ENCODE measurements around the gene PLXNC1.

PLXNC1 gene

DNA sequence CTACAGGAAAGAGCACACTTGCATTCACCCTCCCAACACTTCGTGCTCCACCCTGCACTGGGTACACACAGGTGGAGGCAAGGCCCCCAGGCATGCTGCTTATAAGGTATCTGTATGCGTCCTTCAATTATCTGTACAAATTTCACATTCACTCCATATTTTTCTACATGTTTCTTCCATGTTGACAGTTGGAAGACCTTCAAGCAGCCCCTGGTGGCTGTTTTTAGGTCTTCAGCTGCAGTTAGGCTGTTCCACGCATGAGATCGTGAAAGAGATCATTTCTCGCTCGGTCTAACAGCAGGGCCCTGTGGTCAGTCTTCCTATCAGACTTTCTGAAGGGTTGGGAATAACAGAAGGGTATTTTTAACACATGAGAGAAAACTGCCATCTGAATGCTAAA is 47.1 kb downstream of the PLXNC1 start:
- DNase-seq (ENCODE audit: low read depth): no peak
- H3K4me3 ChIP-seq (ENCODE audit: low read length): no peak overlapping the region
- TF ChIP-seq, protein P1, sequence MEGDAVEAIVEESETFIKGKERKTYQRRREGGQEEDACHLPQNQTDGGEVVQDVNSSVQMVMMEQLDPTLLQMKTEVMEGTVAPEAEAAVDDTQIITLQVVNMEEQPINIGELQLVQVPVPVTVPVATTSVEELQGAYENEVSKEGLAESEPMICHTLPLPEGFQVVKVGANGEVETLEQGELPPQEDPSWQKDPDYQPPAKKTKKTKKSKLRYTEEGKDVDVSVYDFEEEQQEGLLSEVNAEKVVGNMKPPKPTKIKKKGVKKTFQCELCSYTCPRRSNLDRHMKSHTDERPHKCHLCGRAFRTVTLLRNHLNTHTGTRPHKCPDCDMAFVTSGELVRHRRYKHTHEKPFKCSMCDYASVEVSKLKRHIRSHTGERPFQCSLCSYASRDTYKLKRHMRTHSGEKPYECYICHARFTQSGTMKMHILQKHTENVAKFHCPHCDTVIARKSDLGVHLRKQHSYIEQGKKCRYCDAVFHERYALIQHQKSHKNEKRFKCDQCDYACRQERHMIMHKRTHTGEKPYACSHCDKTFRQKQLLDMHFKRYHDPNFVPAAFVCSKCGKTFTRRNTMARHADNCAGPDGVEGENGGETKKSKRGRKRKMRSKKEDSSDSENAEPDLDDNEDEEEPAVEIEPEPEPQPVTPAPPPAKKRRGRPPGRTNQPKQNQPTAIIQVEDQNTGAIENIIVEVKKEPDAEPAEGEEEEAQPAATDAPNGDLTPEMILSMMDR (conservative IDR thresholded peaks at IDR 0.05; ENCODE audit: low read length): no peak

DNA sequence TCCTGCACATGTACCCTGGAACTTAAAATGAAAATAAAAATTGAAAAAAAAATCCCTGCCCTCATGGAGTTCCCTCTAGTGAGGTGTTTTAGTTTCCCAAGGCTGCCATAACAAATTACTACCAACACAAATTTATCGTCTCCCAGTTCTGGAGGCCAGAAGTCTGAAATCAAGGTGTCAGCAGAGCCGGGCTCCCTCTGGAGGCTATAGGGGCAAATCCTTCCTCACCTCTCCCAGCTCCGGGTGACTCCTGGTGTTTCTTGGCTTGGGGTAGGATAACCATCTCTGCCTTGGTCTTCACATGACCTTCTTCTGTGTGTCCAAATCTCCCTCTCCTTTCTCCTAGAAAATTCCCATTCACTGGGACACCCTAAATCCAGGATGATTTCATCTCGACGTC is 50.1 kb downstream of the PLXNC1 start:
- TF ChIP-seq, protein P1 (conservative IDR thresholded peaks at IDR 0.05; ENCODE audit: low read length): no peak
- DNase-seq (ENCODE audit: low read depth): no peak

DNA sequence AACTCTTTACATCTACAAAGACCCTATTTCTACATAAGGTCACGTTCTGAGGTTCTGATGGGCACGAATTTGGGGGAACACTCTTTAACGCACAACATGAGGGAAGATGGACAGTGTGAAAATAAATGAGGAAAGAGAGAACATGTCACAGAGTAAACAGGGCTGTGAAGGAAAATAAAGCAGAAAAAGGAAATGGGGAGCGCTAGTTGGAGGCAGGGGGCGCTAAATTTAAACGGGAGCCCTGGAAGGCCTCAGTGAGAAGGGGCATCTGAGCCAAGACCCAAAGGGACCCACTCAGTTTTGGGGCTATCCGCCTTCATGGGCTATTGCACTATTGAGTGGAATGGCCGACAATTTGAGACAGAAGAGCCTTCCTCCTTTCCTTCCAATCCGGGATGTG is 50.5 kb downstream of the PLXNC1 start:
- no peak for DNase-seq (ENCODE audit: low read depth)
- TF ChIP-seq, protein P1 (conservative IDR thresholded peaks at IDR 0.05; ENCODE audit: low read length): no peak
- H3K4me3 ChIP-seq (ENCODE audit: low read length): no peak overlapping the region

More for the DNA sequence above, 50.1 kb downstream of the PLXNC1 start:
- no peak overlapping the region for H3K4me3 ChIP-seq (ENCODE audit: low read length)

DNA sequence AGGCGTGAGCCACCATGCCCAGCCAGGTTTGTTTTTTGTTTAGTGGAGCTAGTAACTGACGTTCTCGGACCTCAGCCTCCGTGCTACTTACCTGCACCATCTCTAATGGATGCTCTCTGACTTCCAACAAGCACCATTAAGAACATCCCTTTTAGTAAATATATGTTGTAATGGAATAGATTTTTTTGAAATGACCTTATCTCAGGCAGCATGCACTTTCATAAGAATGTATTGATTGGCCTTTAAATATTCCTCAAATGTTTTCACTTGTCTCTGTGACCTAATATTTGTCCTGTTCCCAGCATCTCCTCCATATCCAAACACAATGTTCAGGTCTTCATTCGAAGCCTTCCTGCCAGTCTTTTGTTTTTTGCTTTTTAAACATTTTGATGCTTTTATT is 51.7 kb downstream of the PLXNC1 start:
- no peak for DNase-seq (ENCODE audit: low read depth)
- H3K4me3 ChIP-seq (ENCODE audit: low read length): no peak overlapping the region
- TF ChIP-seq, protein P1 (conservative IDR thresholded peaks at IDR 0.05; ENCODE audit: low read length): no peak

DNA sequence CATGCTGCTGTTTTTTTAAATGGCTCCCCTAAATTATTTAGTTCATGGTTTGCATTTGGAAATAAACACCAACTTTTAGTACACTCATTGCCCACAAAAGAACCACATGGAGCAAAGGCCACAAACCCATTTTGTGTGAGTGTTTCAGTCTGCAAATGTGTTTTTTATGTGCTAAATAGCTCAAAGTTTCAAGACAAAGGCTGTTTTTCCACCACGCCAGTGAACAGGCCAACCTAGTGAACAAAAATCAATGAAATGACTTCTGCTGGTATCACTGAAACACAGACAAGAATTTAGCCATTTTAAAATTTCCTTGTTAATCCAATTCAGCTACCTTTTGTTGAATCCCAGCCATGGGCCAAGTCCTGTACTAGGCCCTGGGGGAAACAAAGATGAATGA is 52.3 kb downstream of the PLXNC1 start:
- DNase-seq (ENCODE audit: low read depth): no peak
- TF ChIP-seq, protein P1 (conservative IDR thresholded peaks at IDR 0.05; ENCODE audit: low read length): no peak
- no peak overlapping the region for H3K4me3 ChIP-seq (ENCODE audit: low read length)

DNA sequence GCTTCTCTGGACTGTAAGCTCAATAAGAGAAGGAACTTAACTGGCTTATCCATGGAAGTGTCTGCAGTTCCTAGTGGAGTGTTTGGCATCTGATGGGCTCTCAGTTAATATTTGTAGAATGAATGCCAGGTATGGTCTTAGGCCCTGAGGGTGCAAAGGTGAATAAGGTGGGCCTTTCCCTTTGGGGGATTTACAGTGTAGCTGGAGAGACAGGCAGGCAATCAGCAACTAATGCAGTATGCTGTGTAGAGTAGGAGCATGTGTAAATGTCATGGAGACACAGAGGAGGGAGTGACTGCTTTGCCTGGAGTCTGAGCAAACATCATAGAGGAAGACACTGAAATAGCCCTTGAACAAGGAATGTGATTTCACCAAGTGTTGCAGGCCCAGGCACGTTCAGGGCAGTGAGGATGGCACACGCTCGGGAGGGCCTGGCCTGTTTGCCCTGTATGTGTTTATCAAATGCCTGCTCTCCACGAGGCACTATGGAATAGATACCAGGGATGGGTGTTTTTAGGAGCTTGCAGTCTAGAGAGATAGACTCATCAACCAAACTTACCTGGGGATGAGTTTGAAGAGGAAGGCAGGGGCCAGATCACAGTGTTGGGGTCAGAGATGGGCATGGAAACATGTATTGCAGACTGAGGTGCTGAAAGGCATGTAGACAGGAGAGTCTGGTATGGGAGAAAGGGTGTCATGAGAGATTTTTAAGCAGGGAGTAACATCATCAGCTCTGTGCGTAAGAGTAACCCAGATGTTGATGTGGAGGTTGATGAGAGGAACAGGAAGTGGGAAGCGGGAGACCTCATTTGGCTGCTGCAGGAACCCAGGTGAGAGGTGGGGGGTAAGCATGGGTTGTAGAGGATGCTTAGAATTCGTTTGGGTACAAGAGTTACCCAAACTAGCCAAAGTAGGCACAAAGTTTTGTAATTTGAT is 54.1 kb downstream of the PLXNC1 start:
- DNase-seq (ENCODE audit: low read depth): no peak
- H3K4me3 ChIP-seq (ENCODE audit: low read length): no peak overlapping the region
- TF ChIP-seq, protein P1 (conservative IDR thresholded peaks at IDR 0.05; ENCODE audit: low read length): no peak

DNA sequence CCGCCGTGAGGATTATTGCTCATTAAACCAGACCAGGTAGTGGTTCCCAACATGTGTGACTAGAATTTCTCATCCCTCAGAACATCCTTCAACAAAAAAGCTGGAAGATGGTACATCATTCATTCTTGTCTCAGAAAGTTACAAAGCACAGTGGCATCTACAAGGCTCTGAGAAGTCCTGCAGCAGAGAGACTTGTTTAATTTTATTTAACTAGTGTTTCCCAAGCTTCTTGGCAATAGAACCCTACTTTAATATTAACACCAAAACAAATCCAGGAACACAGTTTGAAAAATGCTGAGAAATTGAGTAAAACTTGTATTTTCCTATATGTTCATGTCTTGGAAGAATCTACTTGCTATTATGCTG is 54.8 kb downstream of the PLXNC1 start:
- TF ChIP-seq, protein P1 (conservative IDR thresholded peaks at IDR 0.05; ENCODE audit: low read length): no peak
- H3K4me3 ChIP-seq (ENCODE audit: low read length): no peak overlapping the region
- DNase-seq (ENCODE audit: low read depth): no peak

Data from AG10803 (cell line).